Measurements from ENCODE around the gene UBFD1. TPM values are rescaled to one million over a fixed set of nuclear protein-coding genes. Genes with fewer than 3 reads are reported as not detected.

Gene UBFD1
- total and polyA plus RNA-seq, 7 donors, result 44.8 to 147 (median 115) TPM

DNA sequence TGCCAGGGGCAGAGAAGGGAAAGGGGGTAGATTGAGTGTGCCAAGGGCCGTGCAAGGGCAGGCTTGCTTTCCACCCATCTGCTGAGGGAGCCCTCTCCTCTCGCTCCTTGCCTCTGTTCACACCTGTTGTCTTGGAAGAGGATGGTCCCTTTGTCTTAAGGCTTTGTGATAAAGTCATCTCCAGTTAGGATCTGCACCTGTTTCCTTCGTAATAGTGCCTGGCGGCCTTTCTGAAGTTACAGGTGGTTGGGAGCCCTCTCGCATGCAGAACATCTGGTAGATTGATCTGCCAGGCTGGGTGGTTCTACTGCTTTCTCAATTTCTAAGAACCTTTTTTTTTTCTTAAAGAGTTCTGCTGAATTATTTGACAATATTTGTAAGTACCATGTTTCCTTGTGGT is 16.3 kb downstream of the UBFD1 start:
- Histone ChIP-seq H3K36me3 (ENCODE audit: insufficient read depth in 1 of 2, low read depth in 1 of 2) (peaks cover 12 to 96% of the 10 kb centered on the region in 2 donors), H3K27ac (peak overlapping the region; percentile 67), H3K27me3 (ENCODE audit: insufficient read depth in 3 of 3, low read length in 2 of 3) (no peaks in the 10 kb centered on the region), H3K9me3 (no peaks in the 10 kb centered on the region), H3K4me1 (peaks cover 15% of the 10 kb centered on the region), H3K4me3 (no peak overlapping the region)
- DNase-seq, result no peak
- WGBS, 3 donors, result 33 to 56% (median 39%) methylated on average over 5 of the region's 5 CpGs
- ATAC-seq, result peak in 1 of 4 donors; percentile 6
- intact Hi-C loops (cut with DNase I), result no loop called here
- TF ChIP-seq, protein P1, sequence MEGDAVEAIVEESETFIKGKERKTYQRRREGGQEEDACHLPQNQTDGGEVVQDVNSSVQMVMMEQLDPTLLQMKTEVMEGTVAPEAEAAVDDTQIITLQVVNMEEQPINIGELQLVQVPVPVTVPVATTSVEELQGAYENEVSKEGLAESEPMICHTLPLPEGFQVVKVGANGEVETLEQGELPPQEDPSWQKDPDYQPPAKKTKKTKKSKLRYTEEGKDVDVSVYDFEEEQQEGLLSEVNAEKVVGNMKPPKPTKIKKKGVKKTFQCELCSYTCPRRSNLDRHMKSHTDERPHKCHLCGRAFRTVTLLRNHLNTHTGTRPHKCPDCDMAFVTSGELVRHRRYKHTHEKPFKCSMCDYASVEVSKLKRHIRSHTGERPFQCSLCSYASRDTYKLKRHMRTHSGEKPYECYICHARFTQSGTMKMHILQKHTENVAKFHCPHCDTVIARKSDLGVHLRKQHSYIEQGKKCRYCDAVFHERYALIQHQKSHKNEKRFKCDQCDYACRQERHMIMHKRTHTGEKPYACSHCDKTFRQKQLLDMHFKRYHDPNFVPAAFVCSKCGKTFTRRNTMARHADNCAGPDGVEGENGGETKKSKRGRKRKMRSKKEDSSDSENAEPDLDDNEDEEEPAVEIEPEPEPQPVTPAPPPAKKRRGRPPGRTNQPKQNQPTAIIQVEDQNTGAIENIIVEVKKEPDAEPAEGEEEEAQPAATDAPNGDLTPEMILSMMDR (IDR thresholded peaks at IDR 0.05), result no peak

DNA sequence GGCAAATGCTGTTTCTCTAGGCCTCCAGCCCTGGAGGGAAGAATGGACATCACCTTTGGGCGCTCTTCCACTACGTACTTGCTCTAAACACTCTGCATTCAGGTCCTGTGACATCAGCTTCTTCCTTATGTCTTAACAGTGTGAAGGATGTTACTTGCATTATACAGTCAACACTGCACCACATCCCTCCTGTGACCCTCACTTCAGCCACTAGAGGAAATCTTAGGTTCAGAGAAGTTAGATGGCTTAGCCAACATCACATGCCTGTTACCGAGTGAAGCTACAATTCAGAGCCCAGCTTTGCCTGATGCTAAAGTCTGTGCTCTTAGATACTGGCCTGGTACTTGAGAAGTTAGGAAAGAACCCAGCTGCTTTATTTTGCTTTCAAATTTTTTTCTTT is 18.3 kb downstream of the UBFD1 start:
- DNase-seq (no peak), ATAC-seq (no peak)
- intact Hi-C loops (cut with DNase I), result no loop called here

DNA sequence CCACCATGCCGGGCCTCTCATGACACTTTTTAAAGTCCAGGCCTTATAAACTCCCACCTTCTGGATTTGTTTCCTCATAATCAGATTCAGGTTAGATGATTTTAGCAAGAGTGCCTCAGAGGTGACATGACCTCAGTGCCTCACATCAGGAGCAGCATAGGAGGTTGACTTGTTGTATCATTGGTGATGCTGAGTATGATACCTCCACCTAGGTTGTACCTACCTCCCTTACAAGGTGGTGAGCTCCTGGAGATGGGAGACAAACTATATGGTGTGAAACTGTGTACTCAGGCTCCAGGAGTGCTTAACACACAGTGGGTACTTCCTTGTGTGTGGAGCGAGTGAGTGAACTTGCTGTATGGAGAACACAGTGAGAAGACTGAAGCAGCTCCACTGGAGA is 20.0 kb downstream of the UBFD1 start:
- DNase-seq (no peak), ATAC-seq (no peak)
- peaks cover 15% of the 10 kb centered on the region for H3K4me1 ChIP-seq
- WGBS, 3 donors, result 84 to 89% (median 85%) methylated on average over 2 of the region's 2 CpGs
- intact Hi-C loops (cut with DNase I), result no loop called here
- H3K27me3 ChIP-seq (ENCODE audit: insufficient read depth in 3 of 3, low read length in 2 of 3), result no peaks in the 10 kb centered on the region
- no peak overlapping the region for H3K27ac ChIP-seq
- H3K36me3 ChIP-seq (ENCODE audit: insufficient read depth in 1 of 2, low read depth in 1 of 2), result peaks cover 8 to 97% of the 10 kb centered on the region in 2 donors
- H3K4me3 ChIP-seq, result no peak overlapping the region
- no peaks in the 10 kb centered on the region for H3K9me3 ChIP-seq
- TF ChIP-seq, protein P1 (IDR thresholded peaks at IDR 0.05), result no peak

More for the DNA sequence above, 18.3 kb downstream of the UBFD1 start:
- Histone ChIP-seq H3K9me3 (no peaks in the 10 kb centered on the region), H3K4me1 (peaks cover 15% of the 10 kb centered on the region), H3K27ac (no peak overlapping the region), H3K4me3 (no peak overlapping the region), H3K36me3 (ENCODE audit: insufficient read depth in 1 of 2, low read depth in 1 of 2) (peaks cover 9 to 96% of the 10 kb centered on the region in 2 donors), H3K27me3 (ENCODE audit: insufficient read depth in 3 of 3, low read length in 2 of 3) (no peaks in the 10 kb centered on the region)
- TF ChIP-seq, protein P1 (IDR thresholded peaks at IDR 0.05), result no peak
- WGBS, 3 donors, result 84 to 86% (median 85%) methylated on average over 3 of the region's 3 CpGs

DNA sequence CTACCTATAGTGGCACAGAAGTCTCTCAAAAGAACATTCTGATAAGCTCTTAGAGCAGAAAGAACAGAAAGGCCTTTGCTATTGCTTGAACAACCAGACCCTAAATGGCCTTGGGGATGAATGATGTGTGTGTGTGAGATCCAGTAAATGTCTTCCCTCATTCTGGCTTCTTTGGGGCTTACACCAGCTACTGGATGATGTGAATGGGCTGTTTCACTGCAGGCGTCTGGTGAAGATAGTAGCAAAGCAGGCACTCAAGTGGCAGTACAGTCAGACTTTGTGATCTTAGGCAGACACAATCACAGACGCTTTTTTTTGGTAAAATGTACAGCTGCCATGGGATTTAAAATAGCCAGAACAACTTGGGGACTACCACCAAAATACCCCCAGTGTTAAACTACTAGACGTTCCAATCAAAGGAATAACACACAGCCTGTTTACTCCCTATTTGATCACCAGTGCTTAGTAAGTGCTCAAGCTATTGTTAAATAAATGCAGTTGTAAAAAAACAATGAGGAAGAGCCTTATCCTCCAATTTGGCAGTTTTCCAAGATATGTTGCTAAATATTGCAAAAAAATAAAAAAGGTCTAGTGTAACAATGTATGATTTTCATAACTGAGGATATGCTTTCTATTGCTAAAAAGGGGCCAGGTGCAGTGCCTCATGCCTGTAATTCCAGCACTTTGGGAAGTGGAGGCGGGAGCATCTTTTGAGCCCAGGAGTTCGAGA is 20.7 kb downstream of the UBFD1 start:
- Histone ChIP-seq H3K36me3 (ENCODE audit: insufficient read depth in 1 of 2, low read depth in 1 of 2) (peaks cover 8 to 89% of the 10 kb centered on the region in 2 donors), H3K4me1 (peaks cover 8% of the 10 kb centered on the region), H3K9me3 (no peaks in the 10 kb centered on the region), H3K27ac (no peak overlapping the region), H3K27me3 (ENCODE audit: insufficient read depth in 3 of 3, low read length in 2 of 3) (no peaks in the 10 kb centered on the region), H3K4me3 (no peak overlapping the region)
- WGBS, 3 donors, result 65 to 66% (median 66%) methylated on average over 5 of the region's 5 CpGs
- TF ChIP-seq, protein P1 (IDR thresholded peaks at IDR 0.05), result no peak
- no peak for ATAC-seq
- DNase-seq, result no peak
- intact Hi-C loops (cut with DNase I), result no loop called here

All from psoas muscle (tissue), 8 donors.